K562 (cell line): Measurements from ENCODE around the gene CPNE2. TPM values are rescaled to one million over a fixed set of nuclear protein-coding genes. Genes with fewer than 3 reads are reported as not detected.

ENCODE experiments used
- ATAC-seq: fragments of 200-7000 bp; cut with Tn5 transposase; 3 replicates; pipeline ENCODE4 v1.9.1; 2020; ENCODE audit warnings: moderate library complexity
- BruUV-seq: library from RNA; stranded (reverse); fragments of 400-500 nt; replicated peaks from 2 replicates; lab custom pipeline; 2021; lab: Mats Ljungman, UMichigan
- CTCF ChIA-PET: fragments of 300-600 bp; formaldehyde crosslinking; extraction: SDS; loops from one replicate; lab custom pipeline; 2021; ENCODE audit warnings: low intra/inter-chr PET ratio; lab: Yijun Ruan, JAX
- POLR2A ChIA-PET: fragments of 300-600, 350-650 bp; sonication (Branson Sonifier 250); formaldehyde crosslinking; extraction: SDS; loops from one replicate; lab custom pipeline; 2021; ENCODE audit warnings: antibody characterized with exemption, inconsistent platforms; lab: Yijun Ruan, JAX
- DNase-seq, 4 experiments: peaks; one replicate each; pipeline versions ENCODE4 v3.0.0 to v3.0.0-alpha.2; 2011 to 2018; ENCODE audit warnings: low spot score in 3 of 4, mixed read lengths in 3 of 4; ENCODE audit errors: extremely low read depth in 1 of 4
- FAIRE-seq: peaks from 2 replicates; lab custom pipeline; 2011; peaks lifted over from hg19 to GRCh38; lab: Jason Lieb, UNC
- H2AFZ ChIP-seq: 2 replicates; pipeline ENCODE4 v1.6.0; 2011; ENCODE audit warnings: low read depth, low read length, control low read depth, inconsistent platforms
- H3K27ac ChIP-seq: fragments of 200-600 bp; 3 replicates; pipeline ENCODE4 v1.8.0; 2011; ENCODE audit warnings: low read depth, mild to moderate bottlenecking, control low read depth, inconsistent platforms, low read length, moderate library complexity, mixed read lengths; ENCODE audit errors: extremely low read depth
- H3K27me3 ChIP-seq, 2 experiments: fragments of 300-600 bp in 1 of 2; 2 replicates in 1 of 2; 3 replicates in 1 of 2; pipeline versions ENCODE4 v1.6.0 to v1.8.0; 2011; ENCODE audit warnings: inconsistent platforms in 2 of 2, low read length in 2 of 2, mild to moderate bottlenecking in 1 of 2, mixed read lengths in 1 of 2, moderate library complexity in 1 of 2; ENCODE audit not compliant: control insufficient read depth in 2 of 2, insufficient read depth in 2 of 2
- H3K36me3 ChIP-seq: fragments of 300-600 bp; 3 replicates; pipeline ENCODE4 v1.8.0; 2011; ENCODE audit warnings: mild to moderate bottlenecking, low read length, inconsistent platforms; ENCODE audit not compliant: control insufficient read depth, insufficient read depth
- H3K4me1 ChIP-seq, 2 experiments: fragments of 200-600 bp in 1 of 2; replicated peaks in 1 of 2; 2 replicates in 1 of 2; 3 replicates in 1 of 2; pipeline versions ENCODE4 v1.5.1 to v1.8.0; 2011; ENCODE audit warnings: inconsistent platforms in 2 of 2, low read length in 2 of 2, mild to moderate bottlenecking in 1 of 2, mixed read lengths in 1 of 2, moderate library complexity in 1 of 2; ENCODE audit not compliant: control insufficient read depth in 2 of 2, insufficient read depth in 2 of 2
- H3K4me2 ChIP-seq: 2 replicates; pipeline ENCODE4 v1.6.1; 2011; ENCODE audit warnings: low read length, control low read depth, inconsistent platforms, mixed read lengths; ENCODE audit not compliant: insufficient read depth
- H3K4me3 ChIP-seq: fragments of 200-600 bp; sonication (generic), shearing (Covaris generic); 2 replicates; pipeline ENCODE4 v1.5.1; 2016; ENCODE audit warnings: control low read depth, inconsistent platforms
- H3K79me2 ChIP-seq: fragments of 200-600 bp; 3 replicates; pipeline ENCODE4 v1.8.0; 2011; ENCODE audit warnings: low read length, inconsistent platforms; ENCODE audit not compliant: control insufficient read depth, insufficient read depth
- H3K9ac ChIP-seq, 2 experiments: 2 replicates each; pipeline versions ENCODE4 v1.6.0 to v1.6.1; 2011; ENCODE audit warnings: low read depth in 2 of 2, low read length in 2 of 2, control low read depth in 1 of 2, inconsistent platforms in 1 of 2, mild to moderate bottlenecking in 1 of 2, mixed read lengths in 1 of 2; ENCODE audit not compliant: insufficient read depth in 1 of 2
- H3K9me1 ChIP-seq: one replicate; pipeline ENCODE4 v1.6.0; 2011; ENCODE audit warnings: inconsistent platforms, mild to moderate bottlenecking, low read length, moderate library complexity; ENCODE audit not compliant: control insufficient read depth, insufficient read depth
- H3K9me3 ChIP-seq: replicated peaks from 2 replicates; pipeline ENCODE4 v1.5.1; 2011; ENCODE audit warnings: low read depth, low read length, inconsistent platforms; ENCODE audit not compliant: control insufficient read depth, insufficient read depth
- H4K20me1 ChIP-seq: replicated peaks from 2 replicates; pipeline ENCODE4 v1.6.1; 2011; ENCODE audit warnings: low read length, inconsistent platforms, mixed read lengths; ENCODE audit not compliant: control insufficient read depth, insufficient read depth
- ARID3B ChIP-seq: fragments of 250-450 bp; sonication (Bioruptor Pico); IDR thresholded peaks from 2 replicates; pipeline ENCODE4 v1.4.0; 2020; ENCODE audit warnings: borderline replicate concordance
- TEAD1 ChIP-seq, 2 experiments: fragments of 450-650 bp in 1 of 2; sonication (generic) in 1 of 2; formaldehyde crosslinking; IDR thresholded peaks; 2 replicates each; pipeline versions ENCODE4 v1.4.0 to v1.8.0; 2020 to 2022; ENCODE audit warnings: mild to moderate bottlenecking in 2 of 2, missing genetic modification reagents in 1 of 2
- ZBED1 ChIP-seq: IDR thresholded peaks from 2 replicates; pipeline ENCODE4 v1.6.1; 2014
- ZNF280B ChIP-seq: fragments of 250-450 bp; sonication (Bioruptor Pico); IDR thresholded peaks from 2 replicates; pipeline ENCODE4 v1.5.1; 2021; ENCODE audit warnings: mild to moderate bottlenecking
- WGBS: fragments of 100-300 bp; shearing (Covaris generic); methylation state at CpG from one replicate; pipeline ENCODE4 v1.1.6; 2016; ENCODE audit warnings: low coverage, mixed read lengths; ENCODE audit not compliant: insufficient coverage; ENCODE audit errors: missing lambda C conversion rate; 5-methylcytosine and 5-hydroxymethylcytosine counted together
- in situ Hi-C: fragments of 300-500 bp; cut with MboI; formaldehyde crosslinking; loops from 4 replicates; pipeline ENCODE4 v1.15.0; 2018; ENCODE audit warnings: inconsistent platforms, mixed read lengths
- intact Hi-C: fragments of 100-400 bp; cut with micrococcal nuclease; formaldehyde crosslinking; loops from 2 replicates; pipeline ENCODE4 v1.14.2; 2022
- polyA plus RNA-seq, 8 experiments: library from polyadenylated mRNA; depleted of rRNA in 4 of 8; stranded (reverse) in 5 of 8; unstranded in 3 of 8; fragments of >200 nt; fragmentation: Nextera tagmentation in 2 of 8; fragmentation: Illumina TruSeq in 1 of 8; extraction: Ambion mirVana in 2 of 8; extraction: Trizol in 1 of 8; gene quantifications; 2 replicates each; pipeline versions ENCODE4 v1.2.1 to v1.2.3, GENCODE V29; 2011 to 2014; ENCODE audit warnings: inconsistent platforms in 1 of 8, missing spikeins in 1 of 8
- total RNA-seq, 7 experiments: library from RNA; depleted of rRNA in 6 of 7; stranded (reverse); fragments of >200 nt in 6 of 7; fragmentation: Illumina TruSeq in 2 of 7; extraction: Trizol in 2 of 7; gene quantifications; 2 replicates each; pipeline versions ENCODE4 v1.2.1 to v1.2.3, GENCODE V29; 2011 to 2021; ENCODE audit warnings: low replicate concordance in 1 of 7
- TF ChIP-seq, protein P1 (sequence below): fragments of 250-450 bp; sonication (Bioruptor Pico); IDR thresholded peaks from 2 replicates; pipeline ENCODE4 v1.4.0; 2020; ENCODE audit warnings: mild to moderate bottlenecking, moderate library complexity
- TF ChIP-seq, protein P2 (sequence below): sonication (generic); formaldehyde crosslinking; IDR thresholded peaks from 2 replicates; pipeline ENCODE4 v1.8.0; 2022; ENCODE audit warnings: mild to moderate bottlenecking, missing genetic modification reagents
- TF ChIP-seq, protein P3 (sequence below): fragments of 250-450 bp; sonication (Bioruptor Pico); IDR thresholded peaks from 2 replicates; pipeline ENCODE4 v1.8.0; 2022; ENCODE audit warnings: moderate library complexity, mild to moderate bottlenecking, inconsistent platforms
- TF ChIP-seq, protein P4 (sequence below): sonication (generic); formaldehyde crosslinking; IDR thresholded peaks from 2 replicates; pipeline ENCODE4 v1.8.0; 2022; ENCODE audit warnings: missing genetic modification reagents, mild to moderate bottlenecking, borderline replicate concordance

Gene CPNE2
- total and polyA plus RNA-seq, 9 of the 15 experiments (the other 6 are each of a cell fraction or from before 2014, with no cell fraction given), result 3.0 to 13.9 (median 8.6) TPM

- H3K27me3 ChIP-seq, result no peaks in the 10 kb centered on the region
- in situ Hi-C loops (no loop called here), intact Hi-C loops (no loop called here)
- H3K27ac ChIP-seq, result no peak overlapping the region
- no peak overlapping the region for H2AFZ ChIP-seq
- BruUV-seq, result no TSS peak
- H3K4me2 ChIP-seq, result no peak overlapping the region
- H3K36me3 ChIP-seq, result peaks cover 16% of the 10 kb centered on the region
- no peaks in the 10 kb centered on the region for H3K9me3 ChIP-seq
- ATAC-seq (no peak), DNase-seq (no peak), FAIRE-seq (no peak)
- no peak overlapping the region for H3K4me3 ChIP-seq
- CTCF ChIA-PET, result no interaction called here
- POLR2A ChIA-PET, result interaction anchor here (0.6 to 1.3 kb wide), 2 partner anchors 17 to 239 kb away, joined by 3 to 4 read pairs; no protein-coding TSS in a partner anchor
- peaks cover 34% of the 10 kb centered on the region for H3K79me2 ChIP-seq
- H3K9ac ChIP-seq, result no peak overlapping the region
- WGBS, result 87% methylated on average over 3 of the region's 3 CpGs
- H4K20me1 ChIP-seq, result no peaks in the 10 kb centered on the region
- H3K4me1 ChIP-seq, result no peaks in the 10 kb centered on the region; a peak in 1 of 5 replicates
- H3K9me1 ChIP-seq, result no peaks in the 10 kb centered on the region
- TF ChIP-seq, protein P1, sequence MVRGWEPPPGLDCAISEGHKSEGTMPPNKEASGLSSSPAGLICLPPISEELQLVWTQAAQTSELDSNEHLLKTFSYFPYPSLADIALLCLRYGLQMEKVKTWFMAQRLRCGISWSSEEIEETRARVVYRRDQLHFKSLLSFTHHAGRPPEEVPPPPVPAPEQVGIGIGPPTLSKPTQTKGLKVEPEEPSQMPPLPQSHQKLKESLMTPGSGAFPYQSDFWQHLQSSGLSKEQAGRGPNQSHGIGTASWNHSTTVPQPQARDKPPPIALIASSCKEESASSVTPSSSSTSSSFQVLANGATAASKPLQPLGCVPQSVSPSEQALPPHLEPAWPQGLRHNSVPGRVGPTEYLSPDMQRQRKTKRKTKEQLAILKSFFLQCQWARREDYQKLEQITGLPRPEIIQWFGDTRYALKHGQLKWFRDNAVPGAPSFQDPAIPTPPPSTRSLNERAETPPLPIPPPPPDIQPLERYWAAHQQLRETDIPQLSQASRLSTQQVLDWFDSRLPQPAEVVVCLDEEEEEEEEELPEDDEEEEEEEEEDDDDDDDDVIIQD, result no peak
- no peak for TF ChIP-seq ZNF280B (CRISPR knock-in tag)
- TF ChIP-seq, protein P2, sequence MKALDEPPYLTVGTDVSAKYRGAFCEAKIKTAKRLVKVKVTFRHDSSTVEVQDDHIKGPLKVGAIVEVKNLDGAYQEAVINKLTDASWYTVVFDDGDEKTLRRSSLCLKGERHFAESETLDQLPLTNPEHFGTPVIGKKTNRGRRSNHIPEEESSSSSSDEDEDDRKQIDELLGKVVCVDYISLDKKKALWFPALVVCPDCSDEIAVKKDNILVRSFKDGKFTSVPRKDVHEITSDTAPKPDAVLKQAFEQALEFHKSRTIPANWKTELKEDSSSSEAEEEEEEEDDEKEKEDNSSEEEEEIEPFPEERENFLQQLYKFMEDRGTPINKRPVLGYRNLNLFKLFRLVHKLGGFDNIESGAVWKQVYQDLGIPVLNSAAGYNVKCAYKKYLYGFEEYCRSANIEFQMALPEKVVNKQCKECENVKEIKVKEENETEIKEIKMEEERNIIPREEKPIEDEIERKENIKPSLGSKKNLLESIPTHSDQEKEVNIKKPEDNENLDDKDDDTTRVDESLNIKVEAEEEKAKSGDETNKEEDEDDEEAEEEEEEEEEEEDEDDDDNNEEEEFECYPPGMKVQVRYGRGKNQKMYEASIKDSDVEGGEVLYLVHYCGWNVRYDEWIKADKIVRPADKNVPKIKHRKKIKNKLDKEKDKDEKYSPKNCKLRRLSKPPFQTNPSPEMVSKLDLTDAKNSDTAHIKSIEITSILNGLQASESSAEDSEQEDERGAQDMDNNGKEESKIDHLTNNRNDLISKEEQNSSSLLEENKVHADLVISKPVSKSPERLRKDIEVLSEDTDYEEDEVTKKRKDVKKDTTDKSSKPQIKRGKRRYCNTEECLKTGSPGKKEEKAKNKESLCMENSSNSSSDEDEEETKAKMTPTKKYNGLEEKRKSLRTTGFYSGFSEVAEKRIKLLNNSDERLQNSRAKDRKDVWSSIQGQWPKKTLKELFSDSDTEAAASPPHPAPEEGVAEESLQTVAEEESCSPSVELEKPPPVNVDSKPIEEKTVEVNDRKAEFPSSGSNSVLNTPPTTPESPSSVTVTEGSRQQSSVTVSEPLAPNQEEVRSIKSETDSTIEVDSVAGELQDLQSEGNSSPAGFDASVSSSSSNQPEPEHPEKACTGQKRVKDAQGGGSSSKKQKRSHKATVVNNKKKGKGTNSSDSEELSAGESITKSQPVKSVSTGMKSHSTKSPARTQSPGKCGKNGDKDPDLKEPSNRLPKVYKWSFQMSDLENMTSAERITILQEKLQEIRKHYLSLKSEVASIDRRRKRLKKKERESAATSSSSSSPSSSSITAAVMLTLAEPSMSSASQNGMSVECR (CRISPR knock-in tag), result no peak
- TF ChIP-seq, protein P3, sequence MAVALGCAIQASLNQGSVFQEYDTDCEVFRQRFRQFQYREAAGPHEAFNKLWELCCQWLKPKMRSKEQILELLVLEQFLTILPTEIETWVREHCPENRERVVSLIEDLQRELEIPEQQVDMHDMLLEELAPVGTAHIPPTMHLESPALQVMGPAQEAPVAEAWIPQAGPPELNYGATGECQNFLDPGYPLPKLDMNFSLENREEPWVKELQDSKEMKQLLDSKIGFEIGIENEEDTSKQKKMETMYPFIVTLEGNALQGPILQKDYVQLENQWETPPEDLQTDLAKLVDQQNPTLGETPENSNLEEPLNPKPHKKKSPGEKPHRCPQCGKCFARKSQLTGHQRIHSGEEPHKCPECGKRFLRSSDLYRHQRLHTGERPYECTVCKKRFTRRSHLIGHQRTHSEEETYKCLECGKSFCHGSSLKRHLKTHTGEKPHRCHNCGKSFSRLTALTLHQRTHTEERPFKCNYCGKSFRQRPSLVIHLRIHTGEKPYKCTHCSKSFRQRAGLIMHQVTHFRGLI (CRISPR knock-in tag), result no peak
- TF ChIP-seq, protein P4, sequence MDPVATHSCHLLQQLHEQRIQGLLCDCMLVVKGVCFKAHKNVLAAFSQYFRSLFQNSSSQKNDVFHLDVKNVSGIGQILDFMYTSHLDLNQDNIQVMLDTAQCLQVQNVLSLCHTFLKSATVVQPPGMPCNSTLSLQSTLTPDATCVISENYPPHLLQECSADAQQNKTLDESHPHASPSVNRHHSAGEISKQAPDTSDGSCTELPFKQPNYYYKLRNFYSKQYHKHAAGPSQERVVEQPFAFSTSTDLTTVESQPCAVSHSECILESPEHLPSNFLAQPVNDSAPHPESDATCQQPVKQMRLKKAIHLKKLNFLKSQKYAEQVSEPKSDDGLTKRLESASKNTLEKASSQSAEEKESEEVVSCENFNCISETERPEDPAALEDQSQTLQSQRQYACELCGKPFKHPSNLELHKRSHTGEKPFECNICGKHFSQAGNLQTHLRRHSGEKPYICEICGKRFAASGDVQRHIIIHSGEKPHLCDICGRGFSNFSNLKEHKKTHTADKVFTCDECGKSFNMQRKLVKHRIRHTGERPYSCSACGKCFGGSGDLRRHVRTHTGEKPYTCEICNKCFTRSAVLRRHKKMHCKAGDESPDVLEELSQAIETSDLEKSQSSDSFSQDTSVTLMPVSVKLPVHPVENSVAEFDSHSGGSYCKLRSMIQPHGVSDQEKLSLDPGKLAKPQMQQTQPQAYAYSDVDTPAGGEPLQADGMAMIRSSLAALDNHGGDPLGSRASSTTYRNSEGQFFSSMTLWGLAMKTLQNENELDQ, result no peak
- TF ChIP-seq ZBED1, result no peak
- no peak for TF ChIP-seq ARID3B (CRISPR knock-in tag)
- no peak for TF ChIP-seq TEAD1 (CRISPR knock-in tag; IDR thresholded peaks at IDR 0.05)
Measured at GRCh38 chr16:57178196-57178595, 85.8 kb downstream of the CPNE2 start.
